GM18519 (cell line): ENCODE measurements around the gene ACAP1.
"Not testable (repeated sequence)": the region's sequence is repeated elsewhere in the genome, so short reads cannot be mapped to it uniquely, and the experiment has no call there.

ENCODE experiments used
- ATAC-seq: cut with Tn5 transposase; IDR thresholded peaks from one replicate; pipeline ENCODE4 v1.9.1; 2021; ENCODE audit warnings: mild to moderate bottlenecking, moderate library complexity; ENCODE audit not compliant: unreplicated experiment, low FRiP score

Gene ACAP1

GRCh38 chr17:7351665-7352502 is 15.6 kb downstream of the ACAP1 start, which contains the start of gene KCTD11:
Gene KCTD11 (plus strand): TSS chr17:7352162.
- no peak for ATAC-seq

GRCh38 chr17:7352503-7352889 is 16.2 kb downstream of the ACAP1 start:
- no peak for ATAC-seq

- ATAC-seq, result no peak
These were observed 16.7 kb downstream of the ACAP1 start for GRCh38 chr17:7352910-7353635.

GRCh38 chr17:7354262-7354843 is 18.0 kb downstream of the ACAP1 start:
- no peak for ATAC-seq

GRCh38 chr17:7355053-7355452 is 18.7 kb downstream of the ACAP1 start, which contains the start of gene TMEM95:
Gene TMEM95 (plus strand): TSS chr17:7355156. CDS start chr17:7355205, 49 bp downstream.
- ATAC-seq, result no peak

- ATAC-seq, result no peak
These were observed 19.2 kb downstream of the ACAP1 start for GRCh38 chr17:7355573-7355972.

GRCh38 chr17:7356072-7356549 is 19.8 kb downstream of the ACAP1 start:
- no peak for ATAC-seq

- ATAC-seq, result no peak
These were observed 20.4 kb downstream of the ACAP1 start for GRCh38 chr17:7356756-7357155.

GRCh38 chr17:7357381-7357780 is 21.1 kb downstream of the ACAP1 start:
- ATAC-seq, result no peak

GRCh38 chr17:7361906-7362305 is 25.6 kb downstream of the ACAP1 start:
- no peak for ATAC-seq

GRCh38 chr17:7363311-7363710 is 27.0 kb downstream of the ACAP1 start:
- no peak for ATAC-seq

- ATAC-seq, result not testable (repeated sequence)
These were observed 29.6 kb downstream of the ACAP1 start for GRCh38 chr17:7365963-7366362.

GRCh38 chr17:7367083-7367482 is 30.8 kb downstream of the ACAP1 start:
- no peak for ATAC-seq

GRCh38 chr17:7367918-7368598 is 31.7 kb downstream of the ACAP1 start:
- ATAC-seq, result no peak

- not testable (repeated sequence) for ATAC-seq
These were observed 32.3 kb downstream of the ACAP1 start for GRCh38 chr17:7368599-7368994.

- no peak for ATAC-seq
These were observed 33.5 kb downstream of the ACAP1 start for GRCh38 chr17:7369825-7370224.

- no peak for ATAC-seq
These were observed 34.5 kb downstream of the ACAP1 start for GRCh38 chr17:7370853-7371252.

GRCh38 chr17:7374353-7374752 is 38.0 kb downstream of the ACAP1 start:
- no peak for ATAC-seq

GRCh38 chr17:7379134-7379533 is 42.8 kb downstream of the ACAP1 start:
- ATAC-seq, result no peak

GRCh38 chr17:7380321-7380720 is 44.0 kb downstream of the ACAP1 start:
- no peak for ATAC-seq
